ENCODE measurements around the gene UBTF.

- no peak for TF ChIP-seq ZNF600 (tag by site-specific recombination; IDR thresholded peaks at IDR 0.05)
- peak; percentile 50; the same call in 1 of the 2 replicates for TF ChIP-seq CTCF (tag by site-specific recombination; IDR thresholded peaks at IDR 0.05)
- TF ChIP-seq ZNF416 (tag by site-specific recombination; IDR thresholded peaks at IDR 0.05), result no peak
- no peak for TF ChIP-seq PRDM10 (tag by site-specific recombination; IDR thresholded peaks at IDR 0.05)
- no peak for TF ChIP-seq ZNF549 (tag by site-specific recombination; IDR thresholded peaks at IDR 0.05)
Measured at GRCh38 chr17:44197980-44198720, 21.3 kb downstream of the UBTF start.

All from HEK293 (cell line).